Lung (tissue), 12 donors: Measurements from ENCODE around the gene C1QTNF5. TPM values are rescaled to one million over a fixed set of nuclear protein-coding genes. Genes with fewer than 3 reads are reported as not detected.
A peak's percentile ranks its signal among the peaks of the same experiment; 100 is the strongest.

ENCODE experiments used
- ATAC-seq: fragments of 200-7000 bp; cut with Tn5 transposase; one replicate; pipeline ENCODE4 v1.9.1; 2020; ENCODE audit warnings: moderate number of reproducible peaks; ENCODE audit not compliant: insufficient read depth, low FRiP score
- DNase-seq, 3 donors: peaks; one replicate each; pipeline ENCODE4 v3.0.0-alpha.2; 2013 to 2017
- H3K27ac ChIP-seq, 2 donors: one replicate each; pipeline ENCODE4 v1.5.1; 2013; ENCODE audit warnings: mild to moderate bottlenecking in 2 of 2, moderate library complexity in 2 of 2, control low read depth in 1 of 2, inconsistent platforms in 1 of 2, low read depth in 1 of 2, low read length in 1 of 2
- H3K27me3 ChIP-seq, 3 donors: one replicate each; pipeline ENCODE4 v1.5.1; 2013; ENCODE audit warnings: low read length in 2 of 3; ENCODE audit not compliant: control insufficient read depth in 3 of 3, insufficient read depth in 3 of 3
- H3K36me3 ChIP-seq, 4 donors: one replicate each; pipeline ENCODE4 v1.5.1; 2013; ENCODE audit warnings: low read length in 4 of 4, mild to moderate bottlenecking in 1 of 4, moderate library complexity in 1 of 4; ENCODE audit not compliant: control insufficient read depth in 4 of 4, insufficient read depth in 4 of 4
- H3K4me1 ChIP-seq, 5 donors: one replicate each; pipeline ENCODE4 v1.5.1; 2013; ENCODE audit warnings: low read length in 5 of 5, mild to moderate bottlenecking in 2 of 5, moderate library complexity in 1 of 5; ENCODE audit not compliant: control insufficient read depth in 5 of 5, insufficient read depth in 5 of 5
- H3K4me3 ChIP-seq: one replicate; pipeline ENCODE4 v1.5.1; 2013; ENCODE audit warnings: mild to moderate bottlenecking, control low read depth, moderate library complexity
- H3K9ac ChIP-seq, 2 donors: one replicate each; pipeline ENCODE4 v1.5.1; 2013; ENCODE audit warnings: low read length in 2 of 2, control low read depth in 1 of 2; ENCODE audit not compliant: insufficient read depth in 1 of 2
- H3K9me3 ChIP-seq, 4 donors: one replicate each; pipeline ENCODE4 v1.5.1; 2013; ENCODE audit warnings: low read length in 3 of 4, mild to moderate bottlenecking in 1 of 4, moderate library complexity in 1 of 4; ENCODE audit not compliant: control insufficient read depth in 4 of 4, insufficient read depth in 3 of 4
- CTCF ChIP-seq: IDR thresholded peaks from 2 replicates; pipeline ENCODE4 v1.5.1; 2012; ENCODE audit warnings: mild to moderate bottlenecking; ENCODE audit errors: control extremely low read depth, extremely low read depth
- WGBS, 2 donors: extraction: QIAGEN DNeasy Blood & Tissue Kit; methylation state at CpG; one replicate each; pipeline ENCODE4 v1.1.7; 2013; 5-methylcytosine and 5-hydroxymethylcytosine counted together
- polyA plus RNA-seq, 2 donors: library from polyadenylated mRNA; stranded (reverse); fragments of 200-250 nt; gene quantifications; one replicate each; pipeline ENCODE4 v1.2.1, GENCODE V29; 2013
- total RNA-seq, 2 donors: library from RNA; depleted of rRNA in 1 of 2; stranded (reverse); fragments of >200 nt in 1 of 2; gene quantifications; one replicate each; pipeline ENCODE4 v1.2.1, GENCODE V29; 2014 to 2021
- donor health status: control.
- donor health status: control.
- donor health status: Bipolar disorder and iron deficiency.
- donor health status: healthy.
- donor health status: DM: yes; HTN: yes; CAD: no.

The C1QTNF5 gene
- total and polyA plus RNA-seq, 4 donors: 20.2 to 34.9 (median 28.3) TPM

GRCh38 chr11:119368121-119369034, 27.7 kb upstream of the C1QTNF5 start:
- ATAC-seq (no peak), DNase-seq (no peak)
- Histone ChIP-seq H3K9ac (no peak overlapping the region), H3K36me3 (no peaks in the 10 kb centered on the region), H3K27me3 (peaks cover 0 to 14% (median 9%) of the 10 kb centered on the region in 3 donors), H3K9me3 (no peaks in the 10 kb centered on the region), H3K27ac (peak overlapping the region in 1 of 2 donors; percentile 86), H3K4me1 (peaks cover 4 to 21% (median 16%) of the 10 kb centered on the region in 5 donors), H3K4me3 (no peak overlapping the region)
- 68 to 75% methylated on average over 17 of the region's 17 CpGs for WGBS, 2 donors
- no peak for TF ChIP-seq CTCF

GRCh38 chr11:119367661-119368120, 27.0 kb upstream of the C1QTNF5 start:
- H3K27me3 ChIP-seq: peaks cover 0 to 16% (median 9%) of the 10 kb centered on the region in 3 donors
- ATAC-seq: no peak
- no peak for TF ChIP-seq CTCF
- peaks cover 4 to 21% (median 16%) of the 10 kb centered on the region in 5 donors for H3K4me1 ChIP-seq
- no peaks in the 10 kb centered on the region for H3K9me3 ChIP-seq
- 77 to 80% methylated on average over 9 of the region's 9 CpGs for WGBS, 2 donors
- H3K36me3 ChIP-seq: no peaks in the 10 kb centered on the region
- DNase-seq: no peak
- no peak overlapping the region for H3K9ac ChIP-seq
- H3K27ac ChIP-seq: peak overlapping the region in 1 of 2 donors; percentile 86
- H3K4me3 ChIP-seq: no peak overlapping the region

GRCh38 chr11:119366690-119367620, 26.3 kb upstream of the C1QTNF5 start:
- Histone ChIP-seq H3K4me3 (no peak overlapping the region), H3K36me3 (no peaks in the 10 kb centered on the region), H3K27ac (peak overlapping the region in 1 of 2 donors; percentile 21), H3K27me3 (peaks cover 0 to 16% (median 9%) of the 10 kb centered on the region in 3 donors), H3K9ac (no peak overlapping the region), H3K9me3 (no peaks in the 10 kb centered on the region), H3K4me1 (peaks cover 4 to 22% (median 19%) of the 10 kb centered on the region in 5 donors)
- no peak for DNase-seq
- TF ChIP-seq CTCF: no peak
- WGBS, 2 donors: 88 to 92% methylated on average over 11 of the region's 11 CpGs
- no peak for ATAC-seq
